NCI-H1105 treated with DMSO at 0.1 percent for 48 hours (cell line): ENCODE data around the gene PREX1.
"Not testable (repeated sequence)": the region's sequence is repeated elsewhere in the genome, so short reads cannot be mapped to it uniquely, and the experiment has no call there.

ENCODE experiments used
- DNase-seq: peaks from one replicate; lab custom pipeline; 2025; lab: John Stamatoyannopoulos, UW

Gene PREX1

GRCh38 chr20:48826480-48826879 is 1.3 kb downstream of the PREX1 start:
- DNase-seq, result not testable (repeated sequence)

- no peak for DNase-seq
These were observed 1.7 kb downstream of the PREX1 start for GRCh38 chr20:48826069-48826468.

- DNase-seq, result no peak
These were observed 2.3 kb downstream of the PREX1 start for GRCh38 chr20:48825566-48825920.

- no peak for DNase-seq
These were observed 2.8 kb downstream of the PREX1 start for GRCh38 chr20:48824830-48825565.

GRCh38 chr20:48823960-48824498 is 3.8 kb downstream of the PREX1 start:
- DNase-seq, result no peak

- no peak for DNase-seq
These were observed 4.3 kb downstream of the PREX1 start for GRCh38 chr20:48823476-48823875.

- DNase-seq, result no peak
These were observed 4.9 kb downstream of the PREX1 start for GRCh38 chr20:48822879-48823385.

- no peak for DNase-seq
These were observed 5.6 kb downstream of the PREX1 start for GRCh38 chr20:48822178-48822577.

- no peak for DNase-seq
These were observed 6.4 kb downstream of the PREX1 start for GRCh38 chr20:48821261-48821920.

GRCh38 chr20:48820649-48820973 is 7.2 kb downstream of the PREX1 start:
- no peak for DNase-seq

GRCh38 chr20:48819821-48820648 is 7.8 kb downstream of the PREX1 start:
- DNase-seq, result no peak

GRCh38 chr20:48819089-48819488 is 8.7 kb downstream of the PREX1 start:
- DNase-seq, result no peak

- DNase-seq, result no peak
These were observed 9.3 kb downstream of the PREX1 start for GRCh38 chr20:48818481-48818987.

GRCh38 chr20:48818031-48818370 is 9.8 kb downstream of the PREX1 start:
- DNase-seq, result no peak

- no peak for DNase-seq
These were observed 10.3 kb downstream of the PREX1 start for GRCh38 chr20:48817367-48818030.

- no peak for DNase-seq
These were observed 11.3 kb downstream of the PREX1 start for GRCh38 chr20:48816282-48817205.

- no peak for DNase-seq
These were observed 12.3 kb downstream of the PREX1 start for GRCh38 chr20:48815537-48815936.

- no peak for DNase-seq
These were observed 13.2 kb downstream of the PREX1 start for GRCh38 chr20:48814633-48815032.

- no peak for DNase-seq
These were observed 13.8 kb downstream of the PREX1 start for GRCh38 chr20:48813930-48814546.

- no peak for DNase-seq
These were observed 14.4 kb downstream of the PREX1 start for GRCh38 chr20:48813446-48813747.
